Measurements from ENCODE around the gene FLT4.
"Not testable (repeated sequence)": the region's sequence is repeated elsewhere in the genome, so short reads cannot be mapped to it uniquely, and the experiment has no call there.

The FLT4 gene

DNA sequence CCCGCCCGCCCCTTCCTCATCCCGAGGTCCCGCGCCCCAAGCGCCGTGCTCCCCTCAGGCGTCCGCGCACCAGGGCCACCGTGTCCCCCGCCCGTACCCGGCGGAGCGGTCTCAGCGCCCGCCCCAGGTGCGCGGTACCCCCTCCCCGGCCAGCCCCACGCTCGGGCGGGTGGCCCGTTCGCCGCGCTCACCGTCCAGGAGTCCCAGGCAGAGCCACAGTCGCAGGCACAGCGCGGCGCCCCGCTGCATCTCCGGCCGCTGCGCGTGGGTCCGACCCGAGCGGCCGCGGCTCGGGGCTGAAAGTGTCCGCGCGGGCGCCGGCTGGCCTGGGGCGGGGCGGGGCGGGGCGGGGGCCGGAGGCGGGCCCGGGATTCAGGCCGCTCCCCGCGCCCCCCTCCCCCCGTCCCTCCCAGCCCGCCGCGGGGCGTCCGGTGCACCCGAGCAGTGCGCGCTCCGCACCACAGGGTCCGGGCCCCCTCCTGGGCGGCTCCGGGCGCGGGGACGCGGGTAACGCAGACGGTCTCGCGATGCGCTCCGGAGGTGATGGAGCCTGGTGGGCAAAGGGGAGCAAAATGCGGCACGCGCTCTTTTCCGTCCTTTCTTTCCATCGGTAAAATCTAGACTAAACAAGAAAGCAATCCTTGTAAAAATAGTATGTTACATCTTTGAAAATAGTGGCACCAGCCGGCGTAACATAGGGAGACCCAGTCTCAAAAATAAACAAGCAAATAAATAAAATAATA lies at the start of gene FLT4:
FLT4 (minus strand) TSS at position 304 of the 743 bp plus-strand sequence; CDS start at position 249, 55 bp downstream.
- no peak for DNase-seq

DNA sequence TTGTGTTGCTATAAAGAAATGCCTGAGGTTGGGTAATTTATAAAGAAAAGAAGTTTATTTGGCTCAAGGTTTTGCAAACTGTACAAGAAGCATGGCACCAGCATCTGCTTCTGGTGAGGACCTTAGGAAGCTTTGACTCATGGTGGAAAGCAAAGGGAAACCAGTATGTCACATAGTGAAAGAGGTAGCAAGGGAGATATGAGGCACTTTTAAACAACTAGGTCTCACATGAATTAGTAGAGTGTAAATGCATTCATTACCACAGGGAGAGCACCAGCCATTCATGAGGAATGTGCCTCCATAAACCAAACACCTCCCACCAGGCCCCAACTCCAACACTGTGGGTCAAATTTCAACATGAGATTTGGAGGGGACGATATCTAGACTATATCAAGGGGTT lies 49.6 kb upstream of the FLT4 start:
- no peak for DNase-seq

DNA sequence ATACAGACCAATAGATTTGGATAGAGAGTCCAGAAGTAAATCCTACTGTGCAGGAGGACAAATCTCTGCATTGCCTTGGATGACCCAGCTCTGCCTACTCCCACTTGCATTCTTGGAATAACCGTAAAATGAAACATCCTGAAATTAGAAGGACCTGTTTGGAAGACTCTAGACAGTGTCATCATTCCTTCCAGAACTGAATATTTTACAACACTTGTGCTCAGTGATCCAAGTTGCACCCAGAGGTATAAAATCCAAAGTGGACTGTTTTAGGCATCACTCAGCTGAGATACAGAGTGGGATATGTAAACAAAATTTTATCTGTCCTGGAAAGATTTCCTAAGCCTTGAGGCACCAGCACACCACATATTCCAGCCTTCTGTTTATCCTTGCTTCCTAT lies 46.7 kb upstream of the FLT4 start:
- DNase-seq: no peak

DNA sequence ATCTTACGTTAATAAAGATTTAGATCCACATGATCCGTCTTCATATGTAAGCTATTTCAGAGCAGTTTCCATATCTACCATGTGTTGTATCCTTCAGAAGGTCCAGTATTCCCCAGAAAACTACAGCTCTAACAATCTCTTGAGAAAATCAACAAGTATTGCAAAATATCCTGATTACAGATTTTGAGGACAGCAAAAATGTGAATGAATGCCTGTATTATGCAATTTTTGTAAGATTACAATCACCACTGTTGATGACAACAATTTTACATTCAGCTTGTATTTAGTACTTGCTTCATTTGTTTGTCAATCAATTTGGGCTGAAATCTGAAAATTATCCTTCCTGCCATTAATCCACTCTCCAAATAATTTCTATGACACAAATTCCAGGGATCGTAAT lies 43.0 kb upstream of the FLT4 start:
- DNase-seq: no peak

DNA sequence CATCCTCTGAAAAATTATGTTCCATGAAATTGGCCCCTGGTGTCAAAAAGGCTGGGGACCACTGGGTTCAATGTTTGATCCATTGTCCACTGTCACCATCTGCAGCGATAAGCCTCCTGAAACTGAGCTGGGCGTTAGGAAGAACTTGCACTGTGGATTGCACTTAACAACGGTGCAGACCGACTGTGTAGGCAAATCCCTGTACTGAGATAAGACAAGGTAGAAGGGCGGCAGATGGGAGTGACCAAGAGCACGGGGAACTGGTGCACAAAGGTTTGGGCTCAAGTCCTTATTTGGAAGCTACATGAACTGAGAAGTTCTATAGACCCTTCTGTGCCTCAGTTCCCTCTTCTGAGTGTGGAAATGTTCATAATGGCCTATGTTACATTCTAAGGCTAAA lies 41.6 kb upstream of the FLT4 start:
- no peak for DNase-seq

DNA sequence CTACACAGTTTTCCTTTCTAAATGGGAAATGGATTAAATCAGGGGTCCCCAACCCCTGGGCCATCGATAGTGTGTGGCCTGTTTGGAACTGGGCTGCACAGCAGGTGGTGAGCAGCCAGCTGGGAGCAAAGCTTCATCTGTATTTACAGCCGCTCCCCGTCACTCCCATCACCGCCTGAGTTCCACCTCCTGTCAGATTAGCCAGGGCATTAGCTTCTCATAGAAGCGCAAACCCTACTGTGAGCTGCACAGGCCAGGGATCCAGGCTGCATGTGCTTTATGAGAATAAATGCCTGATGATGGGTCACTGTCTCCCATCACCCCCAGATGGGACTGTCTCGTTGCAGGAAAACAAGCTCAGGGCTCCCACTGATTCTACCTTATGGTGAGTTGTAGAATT lies 41.2 kb upstream of the FLT4 start:
- no peak for DNase-seq

DNA sequence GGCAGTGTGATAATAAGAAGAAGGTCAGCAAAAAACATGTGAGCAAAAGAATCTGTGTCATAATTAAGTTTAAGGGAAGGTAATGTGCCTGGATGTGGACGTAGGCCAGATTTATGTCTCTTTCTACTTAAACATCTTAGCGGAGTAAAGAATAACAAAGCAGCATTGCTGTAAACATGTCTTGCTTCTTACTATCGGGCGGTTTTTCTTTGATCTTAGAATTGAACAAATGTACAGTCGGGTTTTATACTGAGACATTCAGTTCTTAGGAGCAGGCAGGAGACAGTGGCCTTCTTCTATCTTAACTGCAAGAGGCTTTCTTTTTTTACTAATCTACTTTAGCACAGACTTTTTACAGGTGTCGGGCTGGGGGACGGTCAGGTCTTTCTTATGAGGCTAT lies 40.4 kb upstream of the FLT4 start:
- DNase-seq: no peak

DNA sequence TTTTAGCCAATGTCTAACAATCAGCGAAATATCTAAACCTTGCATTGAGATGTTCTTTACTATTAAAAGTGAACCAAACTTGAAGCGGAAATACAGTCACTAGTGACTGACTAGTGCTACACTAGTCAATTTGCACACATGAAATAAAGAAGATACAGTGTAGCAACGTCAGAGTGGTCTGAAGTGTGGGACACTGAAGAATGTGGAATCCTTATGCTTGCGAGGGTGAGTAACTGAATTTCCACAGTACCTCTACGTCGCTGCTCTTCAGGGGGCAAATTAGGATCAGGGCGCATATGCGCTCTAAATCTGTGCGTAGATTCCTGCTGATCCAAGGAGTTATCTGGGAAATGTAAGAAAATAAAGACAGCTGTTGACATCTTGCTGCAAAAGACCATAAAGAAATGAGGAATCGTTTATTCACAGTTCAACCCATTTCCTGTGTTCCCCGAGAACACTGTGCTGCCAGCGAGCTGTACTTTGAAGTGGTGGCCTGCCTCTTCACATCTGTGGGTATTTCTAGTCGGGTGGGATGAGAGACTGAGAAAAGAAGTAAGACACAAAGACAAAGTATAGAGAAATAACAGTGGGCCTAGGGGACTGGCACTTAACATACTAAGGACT lies 39.8 kb upstream of the FLT4 start:
- no peak for DNase-seq

DNA sequence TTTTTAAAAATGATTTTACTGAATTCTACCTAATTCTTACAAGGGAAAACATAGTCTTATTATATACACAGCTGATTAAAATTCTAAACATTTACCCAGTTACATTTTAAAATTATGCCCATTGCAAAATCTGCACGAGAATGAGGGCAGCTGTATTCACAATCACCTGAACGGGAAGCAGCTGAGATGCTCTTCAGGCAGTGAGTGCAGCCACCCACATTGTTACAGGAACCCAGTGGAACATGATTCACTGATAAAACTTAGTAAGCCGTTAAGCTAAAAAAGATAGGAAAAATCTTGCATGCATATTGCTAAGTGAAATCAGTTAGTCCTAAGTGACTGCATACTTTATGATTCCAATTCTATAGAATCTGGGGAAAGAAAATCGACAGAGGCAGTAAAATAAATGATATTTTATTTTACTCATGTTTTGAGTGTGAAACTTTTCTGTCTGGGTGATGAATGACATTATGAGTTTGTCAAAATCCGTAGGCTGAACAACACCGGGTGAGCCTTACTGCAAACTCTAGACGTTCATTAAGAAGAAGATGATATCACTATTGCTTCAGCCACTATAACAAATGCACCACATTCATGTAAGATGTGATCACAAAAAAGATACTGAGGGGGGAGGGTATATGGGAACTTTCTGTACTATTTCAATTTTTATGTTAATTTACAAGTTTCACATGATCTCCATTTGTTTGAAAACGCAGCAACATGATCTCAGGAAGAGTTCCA lies 39.1 kb upstream of the FLT4 start:
- DNase-seq: no peak

DNA sequence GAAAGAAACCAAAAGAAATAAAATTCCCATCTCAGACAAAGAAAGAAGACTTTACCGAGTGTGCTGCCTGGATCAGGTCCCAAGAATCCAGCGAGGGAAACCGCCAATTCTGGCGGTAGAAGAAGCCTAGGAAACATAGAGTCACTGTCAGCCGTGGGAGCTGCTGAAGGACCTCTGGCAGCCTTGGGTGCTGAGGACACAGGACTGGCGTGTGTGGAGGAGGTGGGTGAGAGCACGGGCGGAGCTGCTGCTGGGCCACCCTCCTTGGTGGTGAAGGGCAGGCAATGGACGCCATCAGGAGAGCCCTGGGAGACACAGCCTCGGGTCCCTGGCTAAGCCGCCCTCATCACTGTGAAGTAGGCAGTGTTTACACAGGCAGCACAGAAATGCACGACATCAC lies 37.4 kb upstream of the FLT4 start:
- not testable (repeated sequence) for DNase-seq

DNA sequence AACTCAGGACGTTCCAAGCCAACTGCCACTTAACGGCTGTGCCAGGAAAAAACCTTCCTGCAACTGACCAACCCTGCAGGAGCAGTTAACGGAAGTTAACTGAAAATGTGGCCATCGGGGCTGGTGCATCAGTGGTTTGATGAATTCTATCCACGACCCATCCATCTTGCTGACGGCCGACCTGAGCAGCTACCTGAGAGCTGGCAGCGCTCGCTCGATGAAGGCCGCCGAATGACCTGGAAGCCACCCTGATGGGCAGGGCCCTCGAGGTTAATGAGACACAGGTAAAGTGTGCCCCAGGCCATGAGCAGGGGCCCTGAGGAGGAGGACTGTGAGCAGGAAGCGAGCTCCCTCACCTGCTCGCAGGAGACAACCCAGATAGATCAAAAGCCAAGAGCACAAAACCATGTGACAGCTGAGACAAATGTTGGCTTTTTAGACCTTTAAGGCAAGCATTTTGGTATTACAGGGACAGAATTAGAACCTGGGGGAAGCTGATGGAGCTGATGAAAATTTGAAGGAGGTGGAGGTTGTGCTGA lies 35.3 kb upstream of the FLT4 start:
- no peak for DNase-seq

DNA sequence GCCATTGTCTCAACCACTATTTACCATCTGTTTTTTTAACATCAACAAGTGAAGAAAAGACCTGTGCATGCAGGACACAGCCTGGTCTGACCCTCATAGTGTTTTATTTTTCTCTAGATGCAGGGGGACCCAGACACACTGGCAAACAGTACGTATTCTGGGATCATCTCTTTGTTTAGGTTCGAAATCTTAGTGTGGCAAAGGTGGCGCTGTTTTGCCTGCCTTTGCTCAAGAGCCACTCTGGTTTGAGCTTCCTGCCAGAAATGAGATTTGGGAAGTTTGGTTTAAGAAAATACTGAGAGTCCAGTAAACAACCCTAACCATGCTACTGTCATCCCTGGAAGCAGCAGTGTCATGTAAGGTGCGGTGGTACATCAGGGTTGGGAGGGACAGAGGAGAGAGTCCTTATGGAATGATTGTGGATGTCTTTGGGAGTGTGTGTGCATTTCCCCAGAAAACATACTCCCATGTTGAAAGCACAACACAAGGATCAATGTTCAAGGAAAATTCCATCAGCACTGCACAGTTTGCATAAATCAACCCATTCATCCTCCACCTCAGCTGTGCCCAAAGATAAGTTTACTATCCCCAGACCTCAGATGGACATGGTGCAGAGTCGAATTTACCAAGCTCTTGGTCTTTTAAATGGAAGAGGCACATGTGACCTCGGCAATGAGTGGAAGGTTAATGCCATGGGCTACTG lies 34.0 kb upstream of the FLT4 start:
- no peak for DNase-seq

DNA sequence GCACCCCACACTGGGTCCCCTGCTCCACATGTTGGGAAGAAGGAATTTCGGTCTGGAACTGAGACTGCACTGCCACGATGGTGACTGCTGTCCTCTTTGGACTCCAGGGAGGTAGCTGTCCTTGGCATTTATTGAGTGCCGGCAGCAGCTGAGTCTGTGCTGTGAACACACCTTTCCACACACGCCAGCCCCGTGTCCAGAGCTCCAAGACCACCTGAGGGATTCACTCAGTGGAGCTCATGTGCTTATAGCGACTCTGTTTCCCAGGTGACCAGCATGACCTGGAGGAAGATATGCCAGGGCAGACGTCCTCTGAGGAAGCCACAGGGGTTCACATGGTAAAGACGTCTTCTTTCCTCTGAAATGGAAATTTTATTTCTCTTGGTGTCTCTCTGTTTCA lies 33.2 kb upstream of the FLT4 start:
- DNase-seq: no peak

DNA sequence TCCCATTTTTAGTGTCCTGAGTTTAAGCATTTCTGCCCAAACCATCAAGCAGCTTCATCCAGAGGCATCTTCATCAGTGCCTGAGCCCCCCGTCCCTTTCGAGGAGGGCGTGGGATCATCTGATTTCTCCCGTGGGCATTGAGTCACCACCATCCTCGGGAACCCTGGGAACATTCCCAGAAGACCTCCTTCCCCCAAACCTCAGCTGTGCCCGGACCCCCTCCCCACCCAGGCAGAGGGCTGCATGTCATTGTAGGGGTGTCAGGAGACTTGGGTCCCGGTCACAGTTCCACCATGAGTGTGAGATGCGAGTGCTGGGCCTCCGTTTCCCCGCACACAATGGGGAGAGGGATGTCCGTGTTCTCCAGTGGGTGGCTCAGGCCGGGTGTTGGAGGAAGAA lies 32.6 kb upstream of the FLT4 start:
- not testable (repeated sequence) for DNase-seq

DNA sequence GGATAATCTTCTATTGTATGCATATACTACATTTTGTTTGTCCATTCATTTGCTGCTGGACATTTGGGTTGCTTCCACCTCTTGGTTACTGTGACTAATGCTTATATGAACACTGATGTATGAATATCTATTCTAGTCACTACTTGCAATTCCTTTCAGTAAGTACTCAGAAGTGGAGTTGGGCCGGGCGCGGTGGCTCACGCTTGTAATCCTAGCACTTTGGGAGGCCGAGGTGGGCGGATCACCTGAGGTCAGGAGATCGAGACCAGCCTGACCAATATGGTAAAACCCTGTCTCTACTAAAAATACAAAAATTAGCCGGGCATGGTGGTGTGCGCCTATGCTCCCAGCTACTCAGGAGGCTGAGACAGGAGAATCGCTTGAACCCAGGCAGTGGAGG lies 28.9 kb upstream of the FLT4 start:
- DNase-seq: not testable (repeated sequence)

DNA sequence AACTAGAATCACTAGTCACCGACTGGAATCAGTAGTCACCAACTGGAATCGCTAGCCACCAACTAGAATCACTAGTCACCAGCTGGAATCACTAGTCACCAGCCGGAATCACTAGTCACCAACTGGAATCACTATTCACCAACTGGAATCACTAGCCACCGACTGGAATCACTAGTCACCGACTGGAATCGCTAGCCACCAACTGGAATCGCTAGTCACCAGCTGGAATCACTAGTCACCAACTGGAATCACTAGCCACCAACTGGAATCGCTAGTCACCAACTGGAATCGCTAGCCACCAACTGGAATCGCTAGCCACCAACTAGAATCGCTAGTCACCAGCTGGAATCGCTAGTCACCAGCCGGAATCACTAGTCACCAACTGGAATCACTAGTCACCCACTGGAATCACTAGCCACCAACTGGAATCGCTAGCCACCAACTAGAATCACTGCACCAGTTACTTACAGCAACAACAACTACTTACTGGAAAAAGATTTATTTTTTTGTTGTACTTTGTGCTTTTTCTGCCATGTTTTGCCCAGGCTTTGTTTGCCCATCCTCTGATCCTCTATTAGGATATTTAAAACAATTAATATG lies 25.7 kb upstream of the FLT4 start:
- no peak for DNase-seq

DNA sequence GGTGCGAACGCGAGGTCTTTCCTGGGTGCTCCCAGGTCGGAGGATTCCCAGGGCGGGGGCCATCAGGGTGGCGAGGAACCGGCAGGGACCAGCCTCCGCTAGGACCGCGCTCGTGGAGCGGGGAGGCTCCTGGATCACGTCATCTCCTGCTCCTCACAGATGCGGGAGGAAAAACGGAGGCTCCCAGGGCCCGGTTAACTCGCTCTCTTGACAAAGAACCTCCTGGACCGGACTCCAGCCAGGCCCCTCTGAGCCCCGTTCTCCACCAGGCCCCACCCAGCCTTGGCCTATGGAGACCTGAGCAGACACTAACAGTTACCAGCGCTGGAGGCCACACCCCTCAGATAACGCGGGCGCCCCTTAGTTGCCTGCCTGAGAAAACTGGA lies 24.7 kb upstream of the FLT4 start:
- DNase-seq: not testable (repeated sequence)

DNA sequence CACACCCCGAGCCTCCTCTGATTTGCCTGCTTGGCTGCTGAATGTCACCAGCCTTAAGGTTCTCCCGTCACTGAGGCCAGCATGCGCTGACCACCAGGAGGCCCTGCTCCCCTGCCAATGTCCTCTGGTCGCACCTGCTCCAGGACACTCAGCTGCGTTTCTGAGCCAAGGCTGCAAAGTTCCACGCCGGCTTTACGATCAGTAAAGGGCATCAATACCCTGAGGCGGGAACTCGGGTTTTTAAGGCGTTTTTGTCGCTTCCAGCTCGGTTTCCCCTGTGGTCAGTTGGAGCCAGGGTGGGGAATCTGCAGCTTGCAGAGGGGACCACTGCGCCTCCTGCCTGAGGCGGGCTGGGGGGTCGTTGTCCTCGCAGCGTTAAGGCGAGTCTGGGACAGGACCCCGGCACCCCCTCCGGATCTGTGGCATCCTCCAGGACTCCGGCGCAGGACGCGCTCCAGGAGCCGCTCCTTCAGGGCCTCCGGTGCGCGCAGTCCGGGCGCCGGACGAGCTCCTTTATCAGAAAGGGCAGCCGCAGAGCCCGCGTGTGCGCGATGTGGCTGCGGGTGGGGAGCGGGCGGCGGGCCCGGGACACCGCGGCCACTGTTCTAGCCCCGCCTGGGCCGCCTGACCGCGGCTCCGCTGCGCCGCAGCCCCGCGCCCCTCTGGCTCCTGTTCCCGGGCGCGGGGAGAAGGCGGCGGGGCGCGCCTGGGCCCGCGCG lies 24.1 kb upstream of the FLT4 start:
- no peak for DNase-seq

DNA sequence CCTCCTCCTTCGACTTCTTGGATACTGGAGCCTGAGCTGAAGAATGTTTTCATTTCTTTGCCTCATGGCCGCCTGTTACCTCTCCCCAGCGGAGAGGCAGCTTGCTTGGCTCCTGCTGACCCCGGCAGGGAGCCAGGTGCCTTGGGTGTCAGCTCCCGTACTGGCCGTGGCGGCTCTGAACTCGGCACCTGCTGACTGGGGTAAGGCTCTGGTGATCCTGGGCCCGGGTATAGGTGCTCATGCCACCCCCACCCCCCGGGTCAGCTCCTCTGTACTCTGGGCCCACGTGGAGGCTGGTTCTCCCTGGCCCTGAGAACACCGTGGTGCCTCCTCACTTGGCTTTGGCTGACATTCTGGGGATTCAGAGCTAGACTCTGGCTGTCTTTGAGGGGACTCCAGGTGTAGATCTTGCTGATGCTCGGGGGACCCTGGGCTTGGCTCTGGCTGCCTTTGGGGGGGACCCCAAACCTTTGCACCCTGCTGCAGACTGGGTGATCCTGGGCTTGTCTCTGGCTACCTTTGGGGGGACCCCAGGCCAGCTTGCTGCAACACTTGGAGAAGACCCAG lies 22.6 kb upstream of the FLT4 start:
- not testable (repeated sequence) for DNase-seq

DNA sequence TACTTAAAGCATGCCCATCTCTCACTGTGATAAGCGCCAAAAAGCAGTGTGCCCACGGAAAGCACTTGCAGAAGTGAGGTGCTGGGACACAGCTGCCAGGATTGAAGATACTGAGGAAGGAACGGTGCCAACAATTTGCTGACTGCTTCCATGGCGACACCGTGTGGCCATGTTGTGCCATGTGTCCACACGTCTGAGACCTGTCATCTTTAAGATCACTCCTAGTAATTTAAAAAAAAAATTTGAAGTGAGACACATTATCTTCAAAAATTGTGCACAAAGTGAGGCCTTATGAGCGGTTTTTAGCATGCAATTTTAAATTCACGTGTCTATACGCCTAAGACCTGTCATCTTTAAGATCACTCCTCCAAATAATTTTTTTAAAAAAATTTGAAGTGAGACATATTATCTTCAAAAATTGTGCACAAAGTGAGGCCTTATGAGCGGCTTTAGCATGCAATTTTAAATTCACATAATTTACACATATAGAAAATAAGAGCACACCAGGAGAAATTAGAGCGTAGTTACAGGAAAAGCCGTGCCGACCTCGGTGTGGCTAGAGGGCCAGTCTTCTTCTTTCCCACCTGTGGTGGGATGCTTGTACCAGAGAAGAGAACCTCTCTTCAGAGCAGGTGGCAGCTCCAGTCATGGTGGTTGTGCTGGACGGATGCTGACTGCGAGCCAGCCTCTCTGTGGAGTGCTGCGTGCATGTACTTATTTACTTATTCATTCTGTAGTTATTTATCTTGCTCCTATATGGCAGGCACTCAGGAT lies 21.4 kb upstream of the FLT4 start:
- DNase-seq: peak; percentile 36

DNA sequence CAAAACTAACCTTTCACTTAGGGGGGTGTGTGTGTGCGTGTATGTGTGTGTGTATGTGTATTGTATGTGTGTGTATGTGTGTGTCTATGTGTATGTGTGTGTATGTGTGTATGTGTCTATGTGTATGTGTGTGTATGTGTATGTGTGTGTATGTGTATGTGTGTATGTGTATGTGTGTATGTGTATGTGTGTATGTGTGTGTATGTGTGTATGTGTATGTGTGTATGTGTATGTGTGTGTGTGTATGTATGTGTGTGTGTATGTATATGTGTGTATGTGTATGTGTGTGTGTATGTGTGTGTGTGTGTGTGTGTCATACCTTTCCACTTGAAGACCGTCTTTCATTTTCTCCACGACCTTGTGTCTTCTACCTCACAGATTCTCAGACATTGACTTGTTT lies 20.8 kb upstream of the FLT4 start:
- no peak for DNase-seq
